DMS 273 (cell line): ENCODE measurements around the gene KRT79.
"Not testable (repeated sequence)": the region's sequence is repeated elsewhere in the genome, so short reads cannot be mapped to it uniquely, and the experiment has no call there.

ENCODE experiments used
- DNase-seq: peaks from one replicate; lab custom pipeline; 2025; ENCODE audit not compliant: unreplicated experiment; lab: John Stamatoyannopoulos, UW

KRT79 gene

GRCh38 chr12:52807544-52808470 is 26.3 kb downstream of the KRT79 start:
- DNase-seq = no peak

DNA sequence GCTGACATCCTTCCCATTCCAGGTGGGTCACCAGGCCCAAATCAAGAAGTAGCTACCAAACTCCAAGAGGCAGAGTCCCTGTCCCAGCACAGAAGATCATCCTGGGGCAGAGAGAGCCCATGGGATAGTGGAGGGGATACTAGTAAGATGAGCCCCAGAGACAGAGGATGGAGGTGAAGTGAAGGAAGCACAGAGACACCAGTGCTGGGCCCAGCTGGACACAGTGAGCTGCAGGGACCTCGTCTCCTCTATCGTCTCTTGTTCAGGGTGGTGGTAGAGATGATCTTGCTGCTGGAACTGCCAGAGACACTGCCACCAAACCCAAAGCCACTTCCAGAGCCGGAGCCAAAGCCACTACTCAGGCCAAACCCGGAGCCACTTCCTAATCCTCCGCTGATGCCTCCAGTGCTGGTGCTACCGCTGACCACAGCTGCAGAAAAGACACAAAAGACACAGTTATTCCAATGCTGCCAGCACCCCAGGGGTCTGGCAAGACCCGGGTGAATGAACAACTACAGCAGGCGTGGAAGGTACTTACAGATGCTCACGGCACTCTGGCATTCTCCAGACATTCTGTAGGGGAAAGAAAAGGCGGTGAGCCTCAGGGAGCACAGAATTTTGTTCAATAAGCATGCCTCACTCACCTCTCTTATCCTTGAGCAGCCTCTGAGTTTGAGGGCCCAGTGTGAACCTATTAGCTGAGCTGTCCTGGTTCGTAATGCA is 27.1 kb downstream of the KRT79 start:
- no peak for DNase-seq

- no peak for DNase-seq
These were observed 27.8 kb downstream of the KRT79 start for GRCh38 chr12:52806169-52806811.

GRCh38 chr12:52805739-52806138 is 28.4 kb downstream of the KRT79 start:
- no peak for DNase-seq

- DNase-seq = no peak
These were observed 29.1 kb downstream of the KRT79 start for GRCh38 chr12:52805000-52805399.

- DNase-seq = no peak
These were observed 31.7 kb downstream of the KRT79 start for GRCh38 chr12:52802442-52802841.

GRCh38 chr12:52801773-52802172 is 32.3 kb downstream of the KRT79 start:
- DNase-seq = no peak

GRCh38 chr12:52800259-52800917 is 33.7 kb downstream of the KRT79 start:
- DNase-seq = no peak

DNA sequence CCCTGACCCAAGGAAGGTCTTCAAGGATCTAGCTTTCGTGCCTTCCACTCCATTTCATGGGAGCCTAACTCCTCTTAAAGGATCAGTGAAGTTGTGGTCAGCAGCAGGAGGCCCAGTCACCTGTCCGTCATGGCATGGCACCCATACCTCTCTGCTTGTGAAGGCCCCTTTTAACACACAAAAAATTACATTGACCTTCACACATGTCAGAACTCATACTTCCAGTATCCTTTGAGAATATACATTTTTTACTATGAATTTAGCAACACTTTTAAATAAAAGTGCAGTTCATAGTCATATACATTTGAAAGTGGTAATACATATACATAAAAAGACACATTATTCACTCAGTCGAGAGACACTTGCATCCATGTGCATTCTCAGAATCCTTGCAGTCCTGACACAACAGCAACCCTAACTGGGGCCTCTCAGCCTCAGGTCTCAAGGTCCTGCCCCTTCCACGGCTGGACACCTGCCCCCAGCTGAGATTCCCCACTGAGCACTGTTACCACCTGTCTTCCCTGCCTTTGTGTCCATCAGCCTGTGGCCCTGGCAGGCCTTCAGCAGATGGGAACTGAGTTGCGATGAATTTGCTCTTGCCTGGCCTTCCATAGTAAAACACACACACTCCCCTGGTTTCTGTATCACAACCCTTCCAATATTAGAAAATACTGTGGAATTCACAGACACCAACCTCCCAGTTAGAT is 34.5 kb downstream of the KRT79 start:
- DNase-seq = no peak

- no peak for DNase-seq
These were observed 35.2 kb downstream of the KRT79 start for GRCh38 chr12:52798671-52799504.

DNA sequence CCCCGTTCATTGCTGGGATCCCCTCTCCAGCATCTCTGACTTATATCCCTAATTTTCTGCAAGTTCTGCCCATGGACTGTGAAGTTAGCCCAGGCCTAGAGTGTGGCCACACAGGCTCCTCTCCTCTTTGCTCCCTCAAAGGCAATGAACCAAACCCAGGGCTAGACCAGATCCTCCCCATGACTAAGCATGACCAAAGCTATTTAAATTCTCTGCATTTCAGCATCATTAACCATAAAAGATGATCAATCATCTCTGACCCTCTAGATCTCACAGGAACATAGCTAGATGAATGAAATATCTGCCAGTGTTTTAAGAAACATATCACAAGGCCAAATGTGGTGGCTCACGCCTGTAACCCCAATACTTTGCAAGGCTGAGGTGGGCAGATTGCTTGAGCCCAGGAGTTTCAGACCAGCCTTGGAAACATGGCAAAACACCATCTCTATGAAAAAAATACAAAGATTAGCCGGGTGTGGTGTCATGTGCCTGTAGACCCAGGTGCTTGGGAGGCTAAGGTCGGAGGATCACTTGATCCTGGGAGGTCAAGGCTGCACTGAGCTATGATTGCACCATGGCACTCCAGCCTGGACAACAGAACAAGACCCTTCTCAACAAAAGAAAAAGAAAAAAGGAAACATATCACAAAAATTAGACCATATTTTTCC is 36.0 kb downstream of the KRT79 start:
- DNase-seq = no peak

- DNase-seq = no peak
These were observed 36.6 kb downstream of the KRT79 start for GRCh38 chr12:52797529-52797894.

DNA sequence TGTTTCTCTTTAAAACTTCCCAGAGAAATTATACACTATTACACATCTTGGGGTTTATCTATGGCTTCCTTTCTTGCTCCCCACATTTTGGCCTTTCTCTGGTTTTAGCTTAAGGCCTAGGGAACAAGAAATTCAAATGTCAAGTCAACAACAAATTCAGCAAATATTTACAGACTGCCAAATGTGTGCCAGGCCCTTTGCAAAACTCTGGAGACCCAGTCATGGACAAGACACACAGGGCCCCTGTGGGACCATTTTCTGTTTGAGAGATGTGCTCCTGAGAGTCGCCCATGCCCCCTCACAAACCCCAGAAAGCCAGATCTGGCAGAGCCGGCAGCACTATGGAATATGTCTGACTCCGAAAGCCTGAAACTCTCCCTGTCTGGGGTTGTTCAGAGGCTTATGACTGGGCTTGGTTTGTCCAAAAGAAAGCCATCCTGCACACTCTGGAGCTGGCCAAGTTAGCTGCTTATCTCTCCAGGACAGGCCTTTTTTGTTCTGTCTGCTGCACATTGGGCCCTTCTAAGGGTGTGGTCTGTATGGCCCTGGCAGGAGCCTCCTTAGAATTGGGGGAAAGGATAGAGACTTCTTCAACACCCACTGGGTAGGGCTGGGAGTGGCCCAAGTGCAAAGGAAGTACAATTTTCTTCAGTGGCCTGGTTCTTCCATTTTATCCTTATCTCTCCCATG is 37.1 kb downstream of the KRT79 start:
- DNase-seq = no peak

- DNase-seq = no peak
These were observed 37.7 kb downstream of the KRT79 start for GRCh38 chr12:52796429-52796794.

DNA sequence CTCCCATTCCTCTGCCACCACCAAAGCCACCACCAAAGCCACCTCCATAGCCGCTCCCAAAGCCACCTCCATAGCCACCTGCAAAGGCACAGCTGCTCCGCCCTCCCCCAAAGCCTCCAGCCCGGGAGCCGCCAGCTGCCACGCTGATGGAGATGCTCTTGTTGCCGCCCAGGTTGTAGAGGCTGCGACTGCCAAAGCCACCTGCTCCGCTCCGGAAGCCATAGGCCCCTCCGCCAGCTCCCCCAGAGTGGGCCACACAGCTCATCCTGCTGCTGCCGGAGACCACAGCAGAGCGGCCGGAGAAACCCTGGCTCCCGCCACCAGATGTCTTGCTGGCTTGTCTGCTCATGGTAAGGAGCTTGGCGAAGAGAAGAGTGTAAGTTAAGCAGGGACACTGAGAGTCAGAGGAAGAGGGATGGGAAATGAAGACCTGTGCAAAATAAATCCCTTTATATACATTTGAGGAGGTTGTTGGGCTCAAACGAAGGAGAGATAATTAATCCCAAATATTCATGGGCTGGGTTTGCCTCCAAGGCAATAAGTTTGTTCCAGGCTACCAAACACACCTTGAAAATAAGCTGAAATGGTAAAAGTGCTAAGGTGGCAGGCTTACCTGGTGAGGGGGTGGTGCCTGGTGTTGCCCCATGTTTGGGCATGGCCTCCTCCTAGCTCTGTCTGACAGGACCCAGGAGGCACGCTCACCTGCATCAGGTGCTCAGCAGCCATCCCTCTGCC is 38.2 kb downstream of the KRT79 start, which contains the start of gene KRT3:
Gene KRT3 (minus strand): TSS at position 424 of the 735 bp plus-strand sequence. CDS start 75 bp downstream, at position 349.
- DNase-seq = no peak

- not testable (repeated sequence) for DNase-seq
These were observed 38.8 kb downstream of the KRT79 start for GRCh38 chr12:52795332-52795674.

- DNase-seq = no peak
These were observed 39.4 kb downstream of the KRT79 start for GRCh38 chr12:52794479-52795331.
